Activated T-helper 1 cell treated with Interleukin-2 at 50 U/mL for 16 hours (primary cell): Measurements from ENCODE around the gene DNAJC16.
A peak's percentile ranks its signal among the peaks of the same experiment; 100 is the strongest.
"Not testable (repeated sequence)": the region's sequence is repeated elsewhere in the genome, so short reads cannot be mapped to it uniquely, and the experiment has no call there.

Experiments used
- DNase-seq: peaks from one replicate; pipeline ENCODE4 v3.0.0-alpha.2; 2020; ENCODE audit warnings: low read depth

The DNAJC16 gene

GRCh38 chr1:15583016-15583706, 56.5 kb downstream of the DNAJC16 start:
- no peak for DNase-seq

GRCh38 chr1:15584489-15585363, 58.1 kb downstream of the DNAJC16 start, which contains the start of gene AGMAT:
AGMAT (minus strand) TSS chr1:15585051; CDS start chr1:15584967, 84 bp downstream.
- DNase-seq = peak; percentile 25

DNA sequence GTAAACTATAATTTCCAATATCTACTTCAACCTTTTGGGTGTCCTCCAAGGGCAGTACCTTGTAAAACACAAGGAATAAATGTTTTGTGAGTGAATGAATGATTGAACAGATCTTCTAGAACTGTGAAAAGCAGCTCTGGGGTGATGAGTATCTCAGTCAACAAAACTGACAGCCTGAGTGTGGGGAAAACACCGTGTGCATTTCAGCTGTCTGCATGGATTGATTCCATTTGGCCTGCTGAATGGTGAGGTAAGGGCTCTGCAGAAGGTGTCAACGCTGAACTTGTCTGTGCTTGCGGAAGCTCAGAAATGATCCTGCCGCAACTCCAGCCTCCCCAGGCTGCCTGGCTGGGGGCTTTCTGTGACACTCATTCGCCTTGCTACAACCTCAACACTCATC, 65.6 kb downstream of the DNAJC16 start:
- no peak for DNase-seq

DNA sequence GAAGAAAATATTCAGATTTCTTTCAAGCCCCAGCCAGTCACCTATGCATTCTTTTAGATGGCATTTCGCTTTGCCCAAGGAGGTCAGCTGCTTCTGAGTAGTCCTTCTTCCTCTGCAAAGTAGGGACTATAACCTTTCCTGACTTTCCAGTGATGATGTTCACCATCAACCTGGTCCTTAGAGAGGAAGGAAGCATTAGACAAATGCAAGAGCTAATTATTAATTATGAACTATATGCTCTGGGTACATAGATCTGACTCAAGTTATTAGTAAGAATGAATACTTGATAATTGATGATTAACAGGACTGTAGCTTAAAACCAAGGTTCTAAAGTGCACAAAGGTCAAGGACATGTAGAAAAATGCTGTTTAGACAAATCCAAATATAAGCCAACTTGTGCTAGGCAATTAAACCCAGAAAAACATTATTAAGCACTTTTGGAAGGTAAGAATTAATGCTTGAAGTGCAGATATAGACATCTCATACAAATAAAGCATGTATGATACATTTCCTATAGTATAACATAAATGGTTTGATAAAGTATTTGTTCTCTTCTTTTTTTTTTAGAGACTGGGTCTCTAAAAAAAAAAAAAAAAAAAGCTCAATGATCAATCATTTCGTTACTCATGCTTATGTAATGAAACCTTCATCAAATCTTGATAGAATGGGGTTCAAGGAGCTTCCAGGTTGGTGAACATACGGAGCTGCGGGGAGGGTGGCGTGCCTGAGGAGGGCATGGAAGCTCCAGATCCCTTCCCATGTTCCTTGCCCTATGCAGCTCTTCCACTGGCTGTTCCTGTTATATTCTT, 69.4 kb downstream of the DNAJC16 start:
- no peak for DNase-seq

DNA sequence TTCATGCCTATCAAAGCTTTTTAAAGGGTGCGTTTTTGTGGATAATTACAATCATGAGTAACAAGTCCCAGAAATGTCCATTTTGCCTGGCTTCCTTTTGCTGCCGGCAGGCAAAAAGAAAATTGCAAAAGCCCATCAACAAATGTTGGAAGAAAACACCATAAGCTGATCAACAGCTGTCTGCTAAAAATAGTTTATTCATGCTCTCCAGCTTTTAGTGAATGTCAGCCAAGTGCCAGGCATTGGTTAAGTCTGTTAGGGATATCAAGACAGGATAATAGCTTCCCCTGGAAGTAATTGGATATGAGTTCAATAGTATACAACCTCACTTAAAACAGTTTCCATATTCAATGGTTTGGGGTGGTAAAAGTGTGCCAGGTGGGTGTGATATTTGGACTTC, 71.8 kb downstream of the DNAJC16 start:
- DNase-seq = no peak

DNA sequence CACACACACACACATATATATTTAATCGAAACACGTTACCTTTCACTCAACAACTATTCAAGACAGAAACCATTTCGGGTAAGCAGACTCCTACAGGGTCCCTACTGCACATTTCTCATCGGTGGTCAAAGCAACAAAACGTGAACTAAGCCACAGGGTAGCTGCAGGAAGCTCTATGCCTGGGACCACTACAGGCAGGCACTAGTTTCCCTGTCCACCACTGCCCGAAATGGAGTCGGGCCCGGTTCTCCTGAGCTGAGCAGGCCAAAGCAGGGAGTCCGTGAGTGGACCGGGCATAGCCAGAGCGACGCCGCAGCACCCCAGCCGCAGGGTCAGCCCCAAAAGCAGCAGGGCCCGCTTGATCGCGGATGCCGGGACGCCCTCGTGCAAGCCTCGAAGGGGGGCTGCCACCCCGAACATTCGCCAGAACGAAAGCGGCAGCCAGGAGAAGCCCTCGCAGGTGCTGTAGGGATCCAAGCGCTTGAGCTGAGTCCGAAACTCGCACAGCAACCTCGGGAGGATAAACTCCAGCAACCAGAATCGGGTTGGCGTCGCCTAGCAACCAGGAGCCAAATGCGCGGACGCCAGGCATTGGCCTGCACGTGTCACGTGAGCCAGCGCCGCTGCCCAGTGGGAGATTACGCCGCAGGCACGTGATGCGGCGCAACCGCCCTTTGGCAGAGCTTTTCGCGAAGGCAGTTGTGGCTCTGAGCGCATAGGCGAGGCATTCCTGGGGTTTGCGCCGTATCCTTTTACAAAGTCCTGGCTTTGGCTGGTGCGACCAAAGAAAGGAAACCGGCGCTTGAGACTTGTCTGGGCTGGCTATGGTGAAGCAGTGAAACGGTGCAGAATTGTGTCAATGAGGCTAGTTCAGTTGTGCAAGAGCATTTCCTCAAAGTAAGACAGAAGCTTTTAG, 76.7 kb downstream of the DNAJC16 start:
- DNase-seq = peak; percentile 85

GRCh38 chr1:15603966-15604282, 77.3 kb downstream of the DNAJC16 start:
- not testable (repeated sequence) for DNase-seq

- not testable (repeated sequence) for DNase-seq
Observed at GRCh38 chr1:15604400-15604799, 77.8 kb downstream of the DNAJC16 start.

DNA sequence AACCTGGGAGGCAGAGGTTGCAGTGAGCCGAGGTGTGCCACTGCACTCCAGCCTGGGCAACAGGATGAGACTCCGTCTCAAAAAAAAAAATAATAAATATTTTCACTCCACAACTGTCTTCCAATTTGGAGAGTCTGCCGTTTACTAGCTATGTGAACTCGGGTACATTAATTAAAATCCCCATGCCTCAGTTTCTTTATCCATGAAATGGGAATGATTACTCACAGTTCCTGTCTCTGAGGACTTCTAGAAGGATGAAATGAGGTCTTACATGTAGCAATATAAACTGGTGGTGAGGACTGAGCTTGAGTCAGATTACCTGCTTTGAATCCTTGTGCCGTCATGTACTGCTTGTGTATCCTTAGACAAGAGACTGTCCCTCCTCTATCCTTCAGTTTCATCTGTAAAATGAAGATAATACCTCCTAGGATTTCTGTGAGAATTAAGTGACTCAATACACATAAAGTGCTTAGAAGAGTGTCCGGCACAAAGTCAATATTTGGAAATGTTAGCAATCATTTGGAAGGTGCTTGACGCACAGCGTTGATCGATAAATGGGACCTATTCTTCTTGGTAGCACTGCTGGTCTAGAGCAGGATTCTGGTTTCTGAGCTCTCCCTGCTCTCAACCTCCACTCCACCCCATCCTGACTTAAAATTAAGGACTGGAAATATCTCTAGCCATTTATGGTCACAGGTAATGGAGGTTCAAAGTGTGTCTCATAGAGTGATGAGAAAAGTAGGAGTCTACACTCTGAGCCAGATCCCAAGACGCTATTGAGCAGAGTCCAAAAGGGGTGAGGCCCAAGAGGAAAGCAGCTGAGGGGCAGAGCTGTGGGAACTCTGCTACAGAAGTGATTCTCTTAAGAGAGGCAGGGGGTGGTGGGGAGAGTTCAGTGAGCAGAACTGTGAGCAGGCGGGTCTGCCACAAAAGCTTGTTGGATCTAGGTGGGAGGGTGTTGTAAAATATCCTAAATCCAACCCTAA, 79.0 kb downstream of the DNAJC16 start:
- no peak for DNase-seq

- DNase-seq = no peak
Observed at GRCh38 chr1:15609631-15610030, 83.0 kb downstream of the DNAJC16 start.

DNA sequence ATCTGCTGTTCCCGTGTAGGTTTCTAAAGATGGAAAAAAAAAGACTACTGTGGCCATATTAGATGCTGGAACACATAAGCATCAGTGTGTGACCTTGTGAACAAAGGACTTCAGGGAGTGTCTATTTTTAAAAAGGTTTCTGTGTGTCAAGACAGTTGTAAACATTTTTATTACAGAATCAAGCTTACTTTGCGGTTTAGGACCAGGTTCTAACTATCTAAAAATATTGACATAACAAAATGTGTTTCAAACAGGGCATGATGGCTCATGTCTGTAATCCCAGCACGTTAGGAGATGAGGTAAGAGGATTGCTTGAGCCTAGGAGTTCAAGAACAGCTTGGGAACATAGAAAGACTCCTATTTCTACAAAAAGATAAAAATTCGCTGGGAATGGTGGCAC, 83.5 kb downstream of the DNAJC16 start:
- DNase-seq = no peak

DNA sequence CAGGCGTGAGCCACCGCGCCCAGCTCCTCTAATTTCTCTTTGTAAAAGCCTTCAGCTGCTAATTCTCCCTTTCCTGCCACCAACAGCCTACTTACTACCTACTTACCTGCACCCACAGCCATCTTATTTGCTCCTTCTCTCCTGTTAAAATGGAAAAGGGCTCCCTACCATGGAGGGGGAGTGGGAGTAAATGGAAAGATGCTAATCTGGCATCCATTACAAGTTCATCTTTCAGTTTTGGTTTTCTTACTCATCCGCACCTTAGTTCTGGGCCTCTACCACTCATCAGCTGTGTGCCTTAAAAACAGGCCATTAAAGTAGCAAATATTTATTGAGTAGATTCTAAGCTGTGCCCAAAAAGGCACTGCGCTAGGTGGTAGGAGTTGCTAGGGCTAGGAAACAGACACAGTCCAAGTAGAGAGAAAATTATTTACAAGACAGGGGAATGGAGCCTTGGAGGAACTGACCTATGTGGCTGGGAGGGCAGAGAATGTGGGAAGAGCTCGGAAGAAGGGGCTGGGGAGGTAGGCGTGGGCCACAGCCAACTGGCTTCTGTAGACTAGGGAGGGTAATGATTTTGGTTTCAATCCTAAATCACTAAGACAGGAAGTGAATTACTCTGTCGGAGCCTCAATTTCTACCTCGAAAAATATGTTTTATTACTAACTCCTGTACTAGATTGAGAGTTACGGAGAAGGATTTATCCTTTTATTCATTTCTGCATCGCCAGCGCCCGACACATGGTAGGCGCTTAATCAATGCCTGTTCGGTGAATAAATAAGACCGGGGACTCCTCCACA, 89.9 kb downstream of the DNAJC16 start:
- DNase-seq = no peak

- peak; percentile 91 for DNase-seq
Observed at GRCh38 chr1:15617173-15618076, 90.8 kb downstream of the DNAJC16 start, which contains the start of gene DDI2. DDI2 (plus strand) TSS chr1:15617458; CDS start chr1:15617671, 213 bp downstream.

DNA sequence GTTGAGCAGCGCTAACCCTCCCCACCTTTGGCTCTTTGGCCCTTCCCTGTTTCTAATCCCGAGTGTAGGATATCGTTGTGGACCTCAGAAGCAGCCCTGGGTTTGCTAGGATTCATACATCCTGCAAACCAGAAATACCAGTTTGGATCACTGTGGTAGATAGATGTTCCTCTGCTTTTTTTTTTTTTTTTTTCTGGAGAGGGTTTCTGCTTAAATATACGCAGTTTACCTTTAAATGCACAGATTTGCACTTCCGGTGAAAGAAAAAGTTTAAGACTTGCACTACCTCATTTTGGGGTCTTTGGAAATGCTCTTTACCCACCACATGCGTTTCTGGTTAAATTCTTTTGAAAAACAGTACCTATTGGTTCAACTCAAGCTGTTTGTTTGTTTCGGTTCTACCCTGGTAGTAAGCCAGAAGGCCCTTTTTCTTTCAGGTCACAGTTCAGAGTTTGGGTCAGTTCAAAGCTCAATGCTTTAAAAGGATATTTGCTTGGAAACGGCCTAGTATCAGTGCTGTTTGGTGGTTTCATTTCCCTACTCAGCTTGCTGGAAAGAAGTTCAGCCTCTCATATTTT, 91.5 kb downstream of the DNAJC16 start:
- no peak for DNase-seq

GRCh38 chr1:15618655-15619525, 92.2 kb downstream of the DNAJC16 start:
- DNase-seq = no peak

GRCh38 chr1:15620155-15620545, 93.5 kb downstream of the DNAJC16 start:
- DNase-seq = no peak
